Aorta (tissue), 5 donors: Measurements from ENCODE around the gene SMYD1. TPM values are rescaled to one million over a fixed set of nuclear protein-coding genes. Genes with fewer than 3 reads are reported as not detected.

Experiments used
- ATAC-seq: fragments of 200-7000 bp; cut with Tn5 transposase; one replicate; pipeline ENCODE4 v1.9.1; 2022; ENCODE audit warnings: moderate library complexity; ENCODE audit not compliant: low FRiP score
- DNase-seq, 2 donors: peaks; one replicate each; pipeline ENCODE4 v3.0.0-alpha.2; 2020
- H3K27ac ChIP-seq, 2 donors: one replicate each; pipeline ENCODE4 v1.5.1; 2013; ENCODE audit warnings: low read length in 2 of 2, mild to moderate bottlenecking in 2 of 2, moderate library complexity in 2 of 2, control low read depth in 1 of 2, inconsistent platforms in 1 of 2, low read depth in 1 of 2
- H3K27me3 ChIP-seq, 2 donors: one replicate each; pipeline ENCODE4 v1.6.1; 2013; ENCODE audit warnings: control low read depth in 1 of 2, low read length in 1 of 2, mild to moderate bottlenecking in 1 of 2, moderate library complexity in 1 of 2; ENCODE audit not compliant: insufficient read depth in 2 of 2, control insufficient read depth in 1 of 2
- H3K36me3 ChIP-seq, 2 donors: one replicate each; pipeline ENCODE4 v1.6.1; 2013; ENCODE audit warnings: control low read depth in 1 of 2, low read length in 1 of 2, mild to moderate bottlenecking in 1 of 2; ENCODE audit not compliant: insufficient read depth in 2 of 2, control insufficient read depth in 1 of 2
- H3K4me1 ChIP-seq, 2 donors: one replicate each; pipeline ENCODE4 v1.6.1; 2013; ENCODE audit warnings: low read length in 2 of 2, control low read depth in 1 of 2, mild to moderate bottlenecking in 1 of 2, moderate library complexity in 1 of 2; ENCODE audit not compliant: insufficient read depth in 2 of 2, control insufficient read depth in 1 of 2
- H3K4me3 ChIP-seq, 2 donors: one replicate each; pipeline ENCODE4 v1.5.1; 2013; ENCODE audit warnings: low read length in 2 of 2, control low read depth in 1 of 2, mild to moderate bottlenecking in 1 of 2
- H3K9me3 ChIP-seq: one replicate; pipeline ENCODE4 v1.6.1; 2013; ENCODE audit warnings: mild to moderate bottlenecking, low read length; ENCODE audit not compliant: control insufficient read depth
- WGBS, 2 donors: extraction: QIAGEN DNeasy Blood & Tissue Kit; methylation state at CpG; one replicate each; pipeline ENCODE4 v1.1.7; 2013; 5-methylcytosine and 5-hydroxymethylcytosine counted together
- intact Hi-C, 2 donors: fragments of 100-400 bp; cut with DNase I; formaldehyde crosslinking; loops; one replicate each; pipeline versions ENCODE4 v1.14.2 to v1.15.0; 2022
- polyA plus RNA-seq, 2 donors: library from polyadenylated mRNA; stranded (reverse); fragments of 200-250 nt; gene quantifications; one replicate each; pipeline ENCODE4 v1.2.3, GENCODE V29; 2013
- total RNA-seq, 2 donors: library from RNA; stranded (reverse); fragmentation: NEBNext Ultra II Directional; extraction: Animal tissue kit (Norgen Biotek cat#: 25700); gene quantifications; one replicate each; pipeline ENCODE4 v1.2.1, GENCODE V29; 2021
- donor health status: healthy with polysubstance abuse.
- donor health status: Bipolar disorder and iron deficiency.
- donor health status: DM: no; HTN: no; CAD: no.
- donor health status: DM: no; HTN: no; CAD: no.
- donor health status: DM: yes; HTN: yes; CAD: no.

SMYD1 gene
- total and polyA plus RNA-seq, 4 donors, result under 0.01 TPM; not detected in 3

- H3K27ac ChIP-seq, result no peak overlapping the region
- WGBS, 2 donors, result 77 to 80% methylated on average over 4 of the region's 4 CpGs
- H3K27me3 ChIP-seq, result no peaks in the 10 kb centered on the region
- no peak overlapping the region for H3K4me3 ChIP-seq
- H3K4me1 ChIP-seq, result no peaks in the 10 kb centered on the region
- no peak for DNase-seq
- intact Hi-C loops, result no loop called here
- no peaks in the 10 kb centered on the region for H3K9me3 ChIP-seq
- no peak for ATAC-seq
- no peaks in the 10 kb centered on the region for H3K36me3 ChIP-seq
These were observed 50.3 kb downstream of the SMYD1 start for GRCh38 chr2:88117973-88118372.

- Histone ChIP-seq H3K4me3 (no peak overlapping the region), H3K27me3 (no peaks in the 10 kb centered on the region), H3K9me3 (no peaks in the 10 kb centered on the region), H3K27ac (no peak overlapping the region), H3K36me3 (no peaks in the 10 kb centered on the region), H3K4me1 (no peaks in the 10 kb centered on the region)
- intact Hi-C loops, result no loop called here
- DNase-seq (no peak), ATAC-seq (no peak)
- 85 to 91% methylated on average over 4 of the region's 4 CpGs for WGBS, 2 donors
These were observed 54.1 kb downstream of the SMYD1 start for GRCh38 chr2:88121678-88122077.

GRCh38 chr2:88122141-88122884 lies 54.7 kb downstream of the SMYD1 start:
- Histone ChIP-seq H3K9me3 (no peaks in the 10 kb centered on the region), H3K27me3 (no peaks in the 10 kb centered on the region), H3K4me3 (no peak overlapping the region), H3K27ac (no peak overlapping the region), H3K36me3 (no peaks in the 10 kb centered on the region), H3K4me1 (no peaks in the 10 kb centered on the region)
- no peak for ATAC-seq
- intact Hi-C loops, result no loop called here
- WGBS, 2 donors, result 78 to 84% methylated on average over 8 of the region's 8 CpGs
- no peak for DNase-seq

GRCh38 chr2:88123164-88123974 lies 55.7 kb downstream of the SMYD1 start:
- Histone ChIP-seq H3K9me3 (no peaks in the 10 kb centered on the region), H3K4me3 (no peak overlapping the region), H3K27ac (no peak overlapping the region), H3K27me3 (no peaks in the 10 kb centered on the region), H3K4me1 (no peaks in the 10 kb centered on the region), H3K36me3 (no peaks in the 10 kb centered on the region)
- DNase-seq, result no peak
- ATAC-seq, result no peak
- 54 to 57% methylated on average over 5 of the region's 5 CpGs for WGBS, 2 donors
- intact Hi-C loops, result no loop called here

GRCh38 chr2:88123975-88124917 lies 56.6 kb downstream of the SMYD1 start:
- no peak for DNase-seq
- intact Hi-C loops, result no loop called here
- no peak for ATAC-seq
- 86 to 87% methylated on average over 9 of the region's 9 CpGs for WGBS, 2 donors
- H3K9me3 ChIP-seq, result no peaks in the 10 kb centered on the region
- no peak overlapping the region for H3K4me3 ChIP-seq
- H3K27me3 ChIP-seq, result no peaks in the 10 kb centered on the region
- H3K27ac ChIP-seq, result no peak overlapping the region
- H3K36me3 ChIP-seq, result no peaks in the 10 kb centered on the region
- no peaks in the 10 kb centered on the region for H3K4me1 ChIP-seq

DNA sequence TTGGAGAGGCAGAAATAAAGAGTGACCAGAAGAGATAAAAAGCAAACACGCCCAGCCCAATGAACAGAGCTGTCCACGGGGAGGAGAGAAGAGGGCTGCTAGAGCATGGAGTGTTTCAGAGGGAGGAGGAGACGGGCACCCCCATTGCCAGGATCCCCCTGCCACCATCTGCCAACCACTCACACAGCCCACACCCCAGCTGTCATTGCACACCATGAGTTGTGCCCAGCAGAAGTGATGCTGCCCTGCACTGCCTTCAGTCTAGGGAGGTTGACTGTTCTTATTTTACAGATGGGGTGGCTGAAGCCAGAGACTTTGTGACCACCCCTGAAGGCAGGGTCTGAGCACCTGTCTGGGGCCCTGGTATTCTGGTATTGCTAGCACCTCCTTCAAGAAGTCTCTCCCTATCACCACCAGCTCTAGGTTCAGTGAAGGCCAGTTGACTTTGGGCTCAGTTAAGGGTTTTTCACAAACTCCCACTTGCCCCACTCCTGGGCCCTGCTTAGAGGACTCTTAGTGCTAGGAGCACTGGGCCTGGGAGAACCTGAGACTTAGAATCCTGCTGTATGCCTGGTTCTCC lies 57.8 kb downstream of the SMYD1 start:
- Histone ChIP-seq H3K36me3 (no peaks in the 10 kb centered on the region), H3K27ac (no peak overlapping the region), H3K4me3 (no peak overlapping the region), H3K9me3 (no peaks in the 10 kb centered on the region), H3K4me1 (no peaks in the 10 kb centered on the region), H3K27me3 (no peaks in the 10 kb centered on the region)
- DNase-seq (no peak), ATAC-seq (no peak)
- intact Hi-C loops, result no loop called here
- WGBS, 2 donors, result 75 to 86% methylated on average over 3 of the region's 3 CpGs

DNA sequence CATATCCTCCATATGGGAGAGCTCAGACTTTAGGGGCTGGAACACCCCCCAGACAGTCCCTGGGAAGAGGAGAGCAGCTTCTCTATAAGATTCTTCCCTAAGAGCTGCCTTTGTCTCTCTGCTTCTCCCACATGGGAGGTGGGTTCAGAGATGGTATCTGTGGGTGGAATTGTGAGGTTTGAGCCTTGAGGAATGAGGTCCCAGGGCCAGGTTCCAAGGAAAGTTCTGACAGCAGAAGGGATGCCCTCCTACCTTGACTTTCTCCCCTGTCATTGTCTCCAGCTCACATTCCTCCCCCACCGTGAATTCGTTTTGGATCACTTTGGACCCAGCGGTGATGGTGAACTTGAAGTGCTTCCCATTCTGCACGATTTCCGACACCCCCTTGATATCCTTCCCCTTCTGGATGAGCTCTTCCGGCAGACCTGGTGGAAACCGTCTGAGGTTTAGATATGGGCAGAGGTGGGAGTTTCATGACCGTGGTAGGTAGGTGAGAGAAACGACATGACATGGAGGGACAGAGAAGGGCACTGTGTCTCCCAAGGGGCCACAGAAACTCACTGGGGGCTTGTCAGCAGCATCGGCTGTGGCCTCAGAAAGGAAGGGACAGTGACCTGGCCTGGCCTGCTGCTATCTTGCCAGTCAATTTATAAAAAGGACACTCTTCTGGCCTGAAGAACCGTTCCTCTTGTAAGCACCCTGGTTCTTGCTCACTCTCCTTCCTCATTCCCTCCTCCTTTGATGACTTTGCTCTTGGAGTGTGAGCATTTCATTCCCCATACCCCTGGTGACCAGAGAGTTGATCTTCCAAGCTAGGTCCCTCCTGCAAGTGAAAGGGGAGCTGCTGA lies 58.5 kb downstream of the SMYD1 start:
- no peaks in the 10 kb centered on the region for H3K4me1 ChIP-seq
- H3K36me3 ChIP-seq, result no peaks in the 10 kb centered on the region
- ATAC-seq, result no peak
- intact Hi-C loops, result no loop called here
- H3K27me3 ChIP-seq, result no peaks in the 10 kb centered on the region
- no peaks in the 10 kb centered on the region for H3K9me3 ChIP-seq
- WGBS, 2 donors, result 84 to 87% methylated on average over 11 of the region's 11 CpGs
- no peak for DNase-seq
- H3K4me3 ChIP-seq, result no peak overlapping the region
- H3K27ac ChIP-seq, result no peak overlapping the region
